ENCODE results near the gene EEF1A2.

EEF1A2 gene

DNA sequence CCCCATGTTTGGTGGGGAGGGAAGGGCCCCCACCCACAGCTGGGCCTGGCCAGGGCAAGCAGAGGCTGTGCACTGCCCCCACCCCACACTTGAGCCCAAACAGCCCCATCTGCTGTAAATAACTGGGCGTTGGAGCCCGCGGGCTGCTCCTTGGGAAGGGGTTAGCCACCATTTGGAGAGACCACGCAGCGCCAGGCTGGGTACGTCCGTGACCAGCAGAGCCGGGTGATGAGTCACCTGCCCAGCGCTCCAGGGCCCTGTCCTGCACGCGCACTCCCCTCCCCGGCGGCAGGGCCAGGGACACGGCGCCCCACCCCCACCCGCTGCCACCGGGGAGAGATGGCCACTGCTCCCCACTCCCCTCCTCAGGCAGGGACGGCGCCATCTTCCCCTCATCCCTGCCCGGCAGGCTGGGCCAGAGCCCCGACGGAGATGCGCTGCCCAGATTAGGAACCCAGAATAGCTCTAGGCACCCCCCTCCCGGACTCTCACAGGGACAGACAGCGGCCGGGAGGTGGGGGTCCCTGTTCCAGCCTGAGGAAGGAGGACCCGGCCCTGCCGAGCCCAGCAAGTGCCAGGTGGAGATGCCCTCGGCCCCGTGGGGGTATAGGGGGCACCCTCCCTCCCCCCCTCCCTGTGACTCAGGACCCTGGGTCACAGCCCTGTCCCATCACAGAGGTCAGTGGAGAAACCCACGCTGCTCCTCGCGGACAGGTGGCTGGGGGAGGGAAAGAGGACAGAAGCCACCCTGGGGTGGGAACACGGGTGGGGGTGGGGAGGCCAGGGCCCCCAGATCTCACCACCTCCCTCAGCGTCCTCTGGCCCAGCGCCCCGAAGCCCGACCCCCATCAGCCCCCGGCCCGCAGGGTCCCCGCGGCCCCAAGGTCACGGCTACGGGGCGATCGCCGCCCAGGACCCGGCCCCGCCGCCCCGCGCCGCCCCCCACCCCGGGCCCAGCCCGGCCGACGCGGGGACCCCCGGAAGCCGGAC is 642 bp downstream of the EEF1A2 start:
- DNase-seq: no peak

DNA sequence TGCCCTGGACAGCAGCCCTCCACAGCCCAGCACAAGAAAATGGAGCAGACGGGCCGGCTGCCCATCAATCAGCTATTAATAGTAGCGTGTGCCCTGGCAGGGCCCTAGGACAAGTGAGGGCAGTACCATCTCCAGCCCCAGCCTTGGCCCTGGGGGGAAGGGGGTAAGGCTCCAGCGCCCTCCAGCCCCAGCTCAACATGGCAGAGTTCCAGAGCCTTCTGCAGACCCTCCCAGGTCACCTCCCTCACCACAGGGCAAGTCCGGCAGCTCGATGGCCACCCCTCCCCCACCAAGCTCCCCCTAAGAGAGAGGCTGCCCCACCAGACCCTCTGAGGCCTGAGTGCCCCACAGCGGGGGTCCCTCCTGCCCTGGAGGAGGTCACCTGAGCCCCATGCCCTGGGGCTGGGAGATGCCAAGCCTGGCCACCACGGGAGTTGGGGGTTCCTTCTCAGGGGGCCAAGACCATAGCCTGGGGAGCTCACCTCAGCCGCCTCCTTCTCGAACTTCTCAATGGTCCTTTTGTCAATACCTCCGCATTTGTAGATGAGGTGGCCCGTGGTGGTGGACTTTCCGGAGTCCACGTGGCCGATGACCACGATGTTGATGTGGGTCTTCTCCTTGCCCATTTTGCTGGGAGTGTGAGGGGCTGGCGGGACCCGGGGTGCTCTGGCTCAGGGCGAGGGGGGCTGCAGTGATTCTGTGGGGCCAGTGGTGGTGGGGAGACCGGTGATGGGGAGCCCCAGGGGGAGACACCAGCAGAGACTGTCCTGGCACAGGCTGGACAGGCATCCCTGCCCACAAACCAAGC is 1.5 kb downstream of the EEF1A2 start:
- no peak for DNase-seq

DNA sequence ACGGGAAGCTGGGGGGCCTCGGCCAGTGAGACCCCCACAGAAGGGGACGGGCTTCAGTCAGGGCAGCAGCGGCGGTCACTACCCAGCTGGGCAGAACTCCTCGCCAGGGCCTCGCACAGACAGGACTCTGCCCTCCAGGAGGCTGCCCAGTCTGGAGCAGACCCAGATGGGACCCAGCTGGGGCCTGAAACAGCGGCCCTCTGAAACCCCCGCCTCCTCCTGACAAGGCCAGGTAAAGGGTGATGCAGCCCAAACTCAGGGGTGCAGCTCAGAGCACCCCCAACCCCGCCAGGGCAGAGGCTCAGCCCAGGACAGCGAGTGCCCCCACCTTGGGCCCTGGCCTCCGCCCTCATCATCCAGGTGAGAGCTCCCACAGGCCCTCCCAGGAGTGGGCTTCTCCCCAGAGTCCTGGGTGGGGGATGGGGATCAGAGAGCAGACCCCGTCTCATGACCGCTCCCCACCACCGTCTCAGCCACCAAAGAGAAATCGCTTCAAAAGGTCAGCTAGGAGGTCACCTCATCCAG is 2.2 kb downstream of the EEF1A2 start:
- DNase-seq: no peak

DNA sequence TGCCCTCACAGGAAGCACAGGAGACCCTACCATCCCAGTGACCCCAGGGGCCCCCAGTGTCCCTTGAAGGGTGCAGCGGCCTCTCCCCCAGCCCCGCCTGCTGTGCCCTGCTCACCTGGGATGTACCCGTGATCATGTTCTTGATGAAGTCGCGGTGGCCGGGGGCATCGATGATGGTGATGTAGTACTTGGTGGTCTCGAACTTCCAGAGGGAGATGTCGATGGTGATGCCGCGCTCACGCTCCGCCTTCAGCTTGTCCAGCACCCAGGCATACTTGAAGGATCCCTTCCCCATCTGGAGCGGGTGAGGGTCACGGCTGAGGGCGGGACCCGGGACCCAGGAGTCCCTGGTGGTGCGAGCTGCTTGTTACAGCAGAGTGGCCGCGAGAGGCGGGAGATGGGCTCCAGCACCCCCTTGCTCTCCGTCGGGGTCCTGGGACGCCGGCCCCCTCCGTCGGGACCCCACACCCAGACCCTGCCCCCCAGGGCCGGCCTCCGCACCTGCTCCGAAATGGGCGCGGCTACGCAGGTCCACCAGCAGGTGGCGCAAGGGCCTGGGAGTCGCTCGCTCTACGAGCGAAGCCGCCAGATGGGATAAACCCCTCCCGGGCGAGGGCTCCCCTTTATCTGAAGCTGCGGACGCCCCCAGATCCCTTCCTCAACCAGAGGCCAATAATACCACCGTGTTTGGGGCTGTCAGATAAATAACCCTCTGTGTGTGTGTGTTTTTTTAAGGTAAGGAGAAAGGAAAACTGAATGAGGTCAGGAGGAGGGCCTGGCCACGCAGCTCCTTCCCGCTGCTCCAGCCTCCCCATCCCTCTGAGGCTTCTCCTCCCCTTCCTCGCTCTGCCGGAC is 2.9 kb downstream of the EEF1A2 start:
- peak; percentile 72 to 81 for DNase-seq

DNA sequence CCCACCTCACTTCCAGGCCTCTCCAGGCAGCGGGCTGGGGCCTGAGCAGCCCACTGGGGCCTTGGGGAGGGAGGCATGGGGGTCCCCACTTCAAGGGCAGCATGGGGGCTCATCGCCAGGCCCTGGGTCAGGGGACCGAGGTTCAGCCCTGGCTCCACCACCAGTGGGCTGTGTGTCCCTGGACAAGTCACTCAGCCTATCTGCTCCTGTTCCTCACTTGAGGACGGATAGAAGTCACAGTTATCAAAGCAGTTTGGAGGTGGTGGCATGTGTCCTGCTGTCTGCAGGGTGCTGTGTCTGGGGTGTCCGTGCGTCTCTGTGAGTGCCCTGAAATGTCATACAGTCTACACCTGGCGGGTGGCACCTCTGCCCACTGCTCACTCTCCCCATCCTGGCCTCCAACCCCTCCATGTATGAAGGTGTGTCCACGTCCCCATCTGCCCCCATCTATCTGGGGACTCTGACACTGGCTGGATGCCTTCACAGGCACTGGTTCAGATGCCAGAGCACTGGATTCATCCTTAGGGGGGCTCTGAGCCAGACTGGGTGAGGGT is 3.6 kb downstream of the EEF1A2 start:
- DNase-seq: no peak

DNA sequence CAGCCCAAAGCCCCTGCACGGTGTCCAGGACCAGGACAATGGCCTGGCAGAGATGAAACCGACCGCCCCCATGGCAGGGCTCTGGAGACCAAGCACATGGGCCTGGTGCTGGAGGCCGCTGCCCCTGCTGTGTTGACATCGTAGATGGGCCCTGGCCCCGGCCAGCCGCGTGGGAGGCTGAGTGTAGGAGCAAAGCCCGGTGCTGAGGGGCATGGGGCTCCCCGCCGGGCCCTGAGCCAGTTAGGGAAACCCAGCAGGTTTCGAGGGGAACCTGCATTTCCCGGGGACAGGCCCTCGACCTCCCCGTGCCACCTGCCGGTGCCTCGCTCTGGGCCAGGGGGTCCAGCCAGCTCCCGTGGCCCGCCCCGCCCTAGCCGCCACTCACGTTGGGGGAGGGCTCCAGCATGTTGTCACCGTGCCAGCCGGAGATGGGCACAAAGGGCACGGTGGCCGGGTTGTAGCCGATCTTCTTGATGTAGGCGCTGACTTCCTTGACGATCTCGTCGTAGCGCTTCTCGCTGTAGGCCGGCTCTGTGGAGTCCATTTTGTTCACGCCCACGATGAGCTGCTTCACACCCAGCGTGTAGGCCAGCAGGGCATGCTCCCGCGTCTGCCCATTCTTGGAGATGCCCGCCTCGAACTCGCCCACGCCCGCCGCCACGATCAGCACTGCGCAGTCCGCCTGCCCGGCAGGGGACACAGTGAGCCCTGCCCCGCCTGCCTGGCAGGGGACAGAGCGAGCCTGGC is 4.3 kb downstream of the EEF1A2 start:
- DNase-seq: no peak

DNA sequence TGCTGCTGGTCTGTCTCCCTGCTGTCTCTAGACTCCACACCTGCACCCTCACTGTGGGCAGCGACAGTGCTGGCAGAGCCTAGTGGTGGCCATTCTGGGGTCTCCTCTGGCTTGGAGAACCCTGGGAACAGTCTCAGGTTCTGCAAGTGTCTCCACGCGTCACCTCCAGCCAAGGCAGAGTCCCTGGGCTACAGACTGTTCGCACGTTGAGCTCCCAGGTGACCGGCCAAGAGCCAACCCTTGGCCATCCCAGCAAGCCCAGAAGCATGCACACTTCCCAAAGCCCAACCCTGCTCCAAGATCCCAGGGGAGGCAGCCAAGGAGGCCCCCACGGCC is 4.8 kb downstream of the EEF1A2 start:
- DNase-seq: no peak

DNA sequence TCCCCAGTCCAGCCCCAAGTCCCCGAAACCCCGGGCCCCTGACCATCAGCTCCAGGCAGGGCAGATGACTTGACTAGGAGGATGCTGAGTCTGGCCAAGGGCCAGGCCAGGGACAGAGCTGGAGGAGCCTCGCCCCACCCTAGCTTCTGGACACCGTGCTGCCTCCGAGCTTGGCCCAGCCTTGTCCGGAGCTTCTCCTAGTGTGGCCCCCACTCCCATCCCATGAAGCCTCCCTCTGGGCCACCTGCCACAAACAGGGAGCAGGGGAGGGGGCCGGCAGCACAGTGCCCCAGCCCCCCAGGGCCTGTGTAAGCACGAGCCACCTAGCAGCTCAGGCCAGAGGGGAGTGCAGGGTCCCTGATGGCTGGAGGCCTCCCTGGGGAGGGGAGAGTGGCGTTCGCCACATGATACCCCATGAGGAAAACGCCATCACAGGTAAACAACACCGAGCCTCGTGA is 5.3 kb downstream of the EEF1A2 start:
- no peak for DNase-seq

DNA sequence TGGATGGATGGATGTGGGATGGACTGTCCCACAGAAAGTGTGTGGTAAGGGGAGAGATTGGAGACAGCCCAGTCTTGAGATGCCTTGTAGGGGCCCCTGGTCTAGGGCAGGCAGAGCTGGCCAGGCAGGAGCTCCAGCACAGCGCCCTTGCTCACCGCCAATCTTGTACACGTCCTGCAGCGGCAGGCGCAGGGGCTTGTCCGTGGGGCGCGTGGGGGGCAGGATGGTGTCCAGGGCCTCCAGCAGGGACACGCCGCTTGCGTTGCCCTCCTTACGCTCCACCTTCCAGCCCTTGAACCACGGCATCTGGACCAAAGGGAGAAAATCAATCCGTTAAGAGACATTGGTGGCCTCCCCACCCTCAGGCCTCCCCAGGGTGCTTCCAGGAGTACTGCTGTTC is 5.9 kb downstream of the EEF1A2 start:
- DNase-seq: no peak

DNA sequence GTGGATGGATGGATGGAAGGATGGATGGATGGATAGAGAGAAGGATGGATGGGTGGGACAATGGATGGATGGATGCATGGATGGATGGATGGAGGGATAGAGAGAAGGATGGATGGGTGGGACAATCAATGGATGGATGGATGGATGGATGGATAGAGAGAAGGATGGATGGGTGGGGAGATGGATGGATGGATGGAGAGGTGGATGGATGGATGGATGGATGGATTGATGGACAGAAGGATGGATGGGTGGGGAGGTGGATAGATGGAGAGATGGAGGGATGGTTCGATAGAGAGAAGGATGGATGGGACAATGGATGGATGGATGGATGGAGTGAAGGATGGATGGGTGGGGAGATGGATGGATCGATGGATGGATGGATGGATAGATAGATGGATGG is 6.4 kb downstream of the EEF1A2 start:
- DNase-seq: no peak

DNA sequence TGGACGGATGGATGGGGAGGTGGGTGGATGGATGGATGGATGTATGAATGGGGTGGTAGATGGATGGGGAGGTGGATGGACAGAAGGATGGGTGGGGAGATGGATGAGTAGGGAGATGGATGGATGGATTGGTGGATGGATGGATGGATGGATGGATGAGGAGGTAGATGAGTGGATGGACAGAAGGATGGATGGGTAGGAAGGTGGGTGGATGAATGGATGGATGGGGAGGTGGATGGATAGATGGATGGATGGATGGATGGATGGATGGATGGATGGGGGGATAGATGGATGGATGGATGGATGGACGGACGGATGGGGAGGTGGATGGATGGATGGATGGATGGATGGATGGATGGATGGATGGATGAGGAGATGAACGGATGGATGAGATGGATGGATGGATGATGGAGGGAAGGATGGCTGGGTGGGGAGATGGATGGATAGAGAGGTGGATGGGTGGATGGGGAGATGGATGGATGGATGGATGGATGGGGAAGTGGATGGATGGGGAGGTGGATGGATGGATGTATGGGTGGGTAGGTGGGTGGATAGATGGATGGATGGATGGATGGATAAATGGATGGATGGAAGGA is 7.2 kb downstream of the EEF1A2 start:
- no peak for DNase-seq

DNA sequence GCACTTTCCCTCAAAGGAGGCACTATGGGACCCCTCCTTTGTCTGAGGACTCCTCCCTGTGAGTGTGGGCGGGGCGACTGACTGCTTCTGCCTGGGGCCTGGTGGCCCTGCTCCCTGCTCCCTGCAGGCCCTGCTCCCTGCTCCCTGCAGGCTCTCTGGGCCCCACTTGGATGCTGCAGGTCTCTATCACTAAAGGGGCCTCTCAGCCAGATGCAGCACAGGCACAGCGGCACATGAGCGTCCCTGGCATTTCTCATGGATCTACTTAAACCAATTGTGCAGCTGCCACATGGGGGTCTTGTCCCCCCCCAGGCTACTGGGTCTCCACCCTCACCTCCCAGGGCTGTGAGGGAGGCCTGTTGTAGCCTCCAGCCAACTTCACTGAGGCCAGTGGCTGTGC is 7.8 kb downstream of the EEF1A2 start:
- DNase-seq: no peak

DNA sequence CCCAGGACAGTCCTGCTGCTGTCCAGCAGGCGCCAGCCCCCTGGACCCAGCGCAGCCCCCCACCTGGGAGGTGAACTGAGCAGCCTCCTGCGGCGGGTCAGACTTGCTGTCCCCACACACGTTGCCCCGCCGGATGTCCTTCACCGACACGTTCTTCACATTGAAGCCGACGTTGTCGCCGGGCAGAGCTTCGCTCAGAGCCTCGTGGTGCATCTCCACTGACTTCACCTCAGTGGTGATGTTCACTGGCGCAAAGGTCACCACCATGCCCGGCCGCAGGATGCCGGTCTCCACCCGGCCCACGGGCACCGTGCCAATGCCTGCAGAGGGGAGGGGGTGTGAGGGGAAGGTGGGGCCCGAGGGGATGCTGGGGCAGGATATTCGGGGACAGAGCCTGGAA is 8.5 kb downstream of the EEF1A2 start:
- DNase-seq: no peak

DNA sequence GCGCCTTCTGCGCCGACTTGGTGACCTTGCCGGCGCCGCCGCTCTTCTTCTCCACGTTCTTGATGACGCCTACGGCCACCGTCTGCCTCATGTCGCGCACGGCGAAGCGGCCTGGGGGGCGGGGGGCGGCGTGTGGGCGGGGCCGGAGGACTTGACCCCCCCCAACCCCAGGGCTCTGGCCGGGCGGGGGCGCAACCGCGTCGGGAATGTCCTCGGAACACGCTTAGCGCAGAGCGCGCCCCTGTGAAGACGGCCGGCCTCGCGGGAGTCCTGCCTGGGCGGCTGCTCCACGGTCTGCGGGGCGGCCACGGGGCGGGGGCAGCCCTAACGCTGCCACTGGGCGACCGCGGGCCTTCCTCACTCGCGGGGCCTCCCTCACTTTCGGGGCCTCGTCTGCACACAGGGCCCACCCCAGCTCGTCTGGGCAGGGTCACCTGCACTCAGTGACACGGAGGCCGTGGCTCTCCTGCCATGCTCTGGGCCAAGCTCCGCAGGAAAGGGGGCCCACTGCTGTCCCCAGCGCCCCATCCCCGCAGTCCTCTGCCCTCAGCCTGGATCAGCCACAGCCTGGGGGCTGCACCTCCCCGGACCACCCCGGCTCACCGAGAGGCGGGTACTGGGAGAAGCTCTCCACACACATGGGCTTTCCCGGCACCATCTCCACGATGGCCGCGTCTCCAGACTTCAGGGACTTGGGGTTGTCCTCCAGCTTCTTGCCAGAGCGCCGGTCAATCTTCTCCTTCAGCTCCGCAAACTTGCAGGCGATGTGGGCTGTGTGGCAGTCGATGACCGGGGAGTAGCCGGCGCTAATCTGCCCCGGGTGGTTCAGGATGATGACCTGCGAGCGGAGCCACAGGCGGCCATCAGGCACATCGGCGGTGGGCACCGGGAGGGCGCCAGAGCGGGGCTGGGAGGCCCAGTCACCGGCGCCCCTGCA is 10.3 kb downstream of the EEF1A2 start:
- DNase-seq: no peak

DNA sequence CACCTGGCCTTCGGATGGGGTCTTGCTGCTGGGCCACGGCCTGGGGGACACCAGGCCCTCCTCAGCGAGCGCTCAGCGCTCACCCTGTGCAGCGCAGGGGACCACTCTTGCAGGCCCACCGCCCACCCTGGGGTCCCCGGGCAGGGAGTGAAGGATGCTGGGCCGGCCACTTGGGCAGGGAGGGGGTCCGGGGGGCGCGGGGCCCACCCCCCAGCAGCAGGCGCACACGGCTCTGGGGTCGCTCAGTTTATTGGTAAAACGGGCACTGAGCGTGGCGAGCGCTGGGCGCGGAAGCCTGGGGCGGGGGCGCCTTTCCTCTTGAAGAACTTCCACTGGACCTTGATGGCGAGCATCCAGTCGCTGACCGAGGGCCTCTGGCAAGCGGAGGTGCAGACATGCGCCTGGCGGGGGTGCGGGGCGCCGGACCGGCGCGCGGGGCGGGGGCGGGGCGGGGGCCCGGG is 11.1 kb downstream of the EEF1A2 start:
- no peak for DNase-seq

DNA sequence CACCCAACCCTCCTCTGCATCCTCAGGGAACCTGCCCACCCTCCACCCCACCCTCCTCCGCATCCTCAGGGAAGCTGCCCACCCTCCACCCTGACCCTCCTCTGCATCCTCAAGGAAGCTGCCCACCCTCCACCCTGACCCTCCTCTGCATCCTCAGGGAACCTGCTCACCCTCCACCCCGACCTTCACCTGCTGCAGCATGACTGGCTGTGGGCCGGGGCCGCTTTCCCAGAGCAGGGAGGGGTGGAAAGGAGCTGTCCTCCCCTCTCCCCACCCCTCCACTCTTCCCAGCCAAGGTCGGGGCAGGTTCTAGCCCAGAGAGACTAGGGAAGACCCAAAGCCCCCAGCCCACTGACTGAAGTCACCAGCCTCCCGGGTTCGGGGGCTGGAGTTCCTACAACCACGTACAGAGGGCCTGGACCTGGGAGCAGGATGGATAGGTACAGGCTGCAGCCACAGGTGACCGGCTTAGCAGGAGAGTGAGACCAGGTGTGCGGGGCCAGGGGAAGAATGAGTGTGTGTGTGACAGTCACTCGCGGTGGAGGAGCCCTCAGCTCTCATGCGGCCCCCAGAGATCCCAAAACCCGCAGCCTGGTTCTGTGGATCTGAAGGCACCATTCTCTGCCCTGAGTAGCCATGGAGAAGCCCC is 11.6 kb downstream of the EEF1A2 start:
- no peak for DNase-seq

DNA sequence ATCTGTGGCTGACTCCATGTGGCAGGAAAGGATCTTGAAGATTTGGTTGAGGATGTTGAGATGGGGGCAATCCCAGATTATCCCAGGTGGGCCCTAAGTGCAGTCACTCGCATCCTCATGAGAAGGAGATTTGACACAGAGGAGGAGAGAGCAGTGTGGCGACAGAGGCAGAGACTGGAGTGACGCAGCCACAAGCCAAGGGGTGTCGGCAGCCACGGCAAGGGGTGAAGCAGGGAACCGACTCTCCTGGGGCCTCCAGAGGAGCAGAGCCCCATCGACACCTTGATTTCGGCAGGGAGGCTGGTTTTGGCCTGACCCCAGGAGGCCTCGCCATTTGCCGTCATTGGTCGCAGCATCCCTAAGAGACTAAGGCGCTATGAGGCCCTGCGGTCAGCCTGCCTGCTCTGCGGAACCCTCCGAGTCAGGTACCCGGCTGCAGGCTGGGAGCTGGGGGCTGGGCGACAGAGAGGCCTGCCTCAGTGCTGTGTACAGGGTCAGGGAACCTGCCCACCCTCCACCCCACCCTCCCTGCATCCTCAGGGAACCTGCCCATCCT is 12.5 kb downstream of the EEF1A2 start:
- no peak for DNase-seq

DNA sequence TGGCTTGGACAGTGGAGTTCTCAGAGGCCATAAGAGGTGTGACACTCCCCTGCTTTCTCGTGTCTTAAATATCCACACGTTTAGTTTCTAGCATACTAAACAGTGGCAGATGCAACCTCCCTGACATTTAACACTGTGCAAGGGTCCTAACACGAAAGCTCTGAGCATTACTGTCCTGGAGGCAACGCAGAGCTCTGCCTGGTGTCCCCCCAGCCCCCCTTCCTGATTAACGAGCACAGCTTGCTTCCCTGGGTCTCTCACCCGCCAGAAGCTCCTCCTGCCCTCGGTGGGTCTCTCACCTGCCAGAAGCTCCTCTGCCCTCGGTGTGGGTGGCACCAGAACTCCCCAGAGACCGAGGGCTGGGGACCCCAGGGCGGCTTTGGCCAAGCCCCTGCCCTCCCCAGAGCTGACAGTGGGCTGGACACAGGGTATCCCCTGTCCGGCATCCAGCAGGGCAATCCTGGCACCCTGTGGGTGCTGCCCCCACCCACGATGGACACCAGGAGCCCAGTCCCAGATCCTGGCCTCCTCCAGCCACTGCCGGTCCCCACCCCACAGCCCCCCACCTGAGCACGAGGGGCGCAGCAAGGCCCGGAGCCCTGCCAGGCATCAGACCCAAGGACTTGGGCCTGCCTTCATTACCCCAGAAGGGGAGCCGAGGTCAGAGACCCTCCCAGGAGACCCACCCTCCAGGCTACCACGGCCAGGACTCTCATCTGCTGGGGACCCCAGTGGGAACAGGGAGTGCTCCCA is 14.1 kb downstream of the EEF1A2 start:
- no peak for DNase-seq

Measured in CD4-positive, alpha-beta T cell treated with Interferon alpha-2 for 1 hour (primary cell).